SK-N-SH (cell line): ENCODE results near the gene PRKCA. TPM values are rescaled to one million over a fixed set of nuclear protein-coding genes. Genes with fewer than 3 reads are reported as not detected.

ENCODE experiments used
- CTCF ChIA-PET: fragments of 300-600, 350-600 bp; formaldehyde crosslinking; extraction: SDS; loops from one replicate; lab custom pipeline; 2021; lab: Yijun Ruan, JAX
- POLR2A ChIA-PET: fragments of 350-600 bp; sonication (Branson Sonifier 250); formaldehyde crosslinking; extraction: SDS; loops from one replicate; lab custom pipeline; 2020; ENCODE audit warnings: antibody characterized with exemption, inconsistent platforms; lab: Yijun Ruan, JAX
- DNase-seq: peaks from one replicate; pipeline ENCODE4 v3.0.0; 2012
- H2AFZ ChIP-seq: fragments of 200-600 bp; sonication (generic); 2 replicates; pipeline ENCODE4 v1.8.1; 2016; ENCODE audit warnings: antibody characterized with exemption, mild to moderate bottlenecking, low read depth
- H3F3A ChIP-seq: fragments of 200-600 bp; sonication (generic); replicated peaks from 2 replicates; pipeline ENCODE3; 2016; ENCODE audit warnings: antibody characterized with exemption, mild to moderate bottlenecking; ENCODE audit not compliant: insufficient read depth
- H3K27ac ChIP-seq, 2 experiments: fragments of 200-500 bp in 1 of 2; fragments of 200-600 bp in 1 of 2; sonication (Bioruptor generic) in 1 of 2; sonication (generic), shearing (Covaris generic) in 1 of 2; 2 replicates each; pipeline versions ENCODE4 v1.5.1 to v1.6.1; 2014 to 2016; ENCODE audit warnings: low read depth in 2 of 2, inconsistent platforms in 1 of 2, low read length in 1 of 2, mild to moderate bottlenecking in 1 of 2, mixed read lengths in 1 of 2
- H3K27me3 ChIP-seq: fragments of 200-600 bp; sonication (generic), shearing (Covaris generic); 2 replicates; pipeline ENCODE4 v1.6.1; 2016; ENCODE audit warnings: mixed run types; ENCODE audit not compliant: insufficient read depth
- H3K36me3 ChIP-seq, 2 experiments: fragments of 200-500 bp in 1 of 2; fragments of 200-600 bp in 1 of 2; sonication (Bioruptor generic) in 1 of 2; sonication (generic) in 1 of 2; replicated peaks in 1 of 2; 2 replicates each; pipeline versions ENCODE3 to v1.5.1; 2014 to 2016; ENCODE audit warnings: low read length in 1 of 2, mild to moderate bottlenecking in 1 of 2; ENCODE audit not compliant: insufficient read depth in 2 of 2, control insufficient read depth in 1 of 2
- H3K4me1 ChIP-seq, 2 experiments: fragments of 200-500 bp in 1 of 2; fragments of 200-600 bp in 1 of 2; sonication (Bioruptor generic) in 1 of 2; sonication (generic), shearing (Covaris generic) in 1 of 2; 2 replicates each; pipeline versions ENCODE4 v1.5.1 to v1.6.1; 2014 to 2016; ENCODE audit warnings: low read depth in 1 of 2, low read length in 1 of 2, mixed run types in 1 of 2; ENCODE audit not compliant: insufficient read depth in 2 of 2, control insufficient read depth in 1 of 2
- H3K4me2 ChIP-seq: fragments of 200-600 bp; sonication (generic), shearing (Covaris generic); 2 replicates; pipeline ENCODE4 v1.6.1; 2017; ENCODE audit warnings: mixed run types
- H3K4me3 ChIP-seq, 2 experiments: fragments of 200-500 bp in 1 of 2; fragments of 200-600 bp in 1 of 2; sonication (Bioruptor generic) in 1 of 2; sonication (generic), shearing (Covaris generic) in 1 of 2; 2 replicates each; pipeline versions ENCODE4 v1.5.1 to v1.8.1; 2014 to 2016; ENCODE audit warnings: low read depth in 2 of 2, inconsistent platforms in 1 of 2, low read length in 1 of 2, mild to moderate bottlenecking in 1 of 2, mixed read lengths in 1 of 2, moderate library complexity in 1 of 2
- H3K79me2 ChIP-seq: fragments of 200-600 bp; sonication (generic); 2 replicates; pipeline ENCODE4 v1.8.1; 2017; ENCODE audit warnings: mild to moderate bottlenecking; ENCODE audit not compliant: insufficient read depth
- H3K9ac ChIP-seq: fragments of 200-600 bp; sonication (generic); 2 replicates; pipeline ENCODE4 v1.6.1; 2017; ENCODE audit warnings: mixed run types
- H3K9me2 ChIP-seq: fragments of 200-600 bp; sonication (generic); 2 replicates; pipeline ENCODE4 v1.6.1; 2017; ENCODE audit warnings: mixed run types
- H3K9me3 ChIP-seq: fragments of 200-600 bp; sonication (generic); 2 replicates; pipeline ENCODE4 v1.6.1; 2017; ENCODE audit warnings: mixed run types, mild to moderate bottlenecking, moderate library complexity
- H4K20me1 ChIP-seq: fragments of 200-600 bp; sonication (generic); 2 replicates; pipeline ENCODE4 v1.6.1; 2017; ENCODE audit warnings: mild to moderate bottlenecking, mixed run types; ENCODE audit not compliant: insufficient read depth
- CHD2 ChIP-seq: fragments of 150-350 bp; IDR thresholded peaks from 2 replicates; pipeline ENCODE4 v1.6.1; 2018; ENCODE audit warnings: low read length; ENCODE audit not compliant: partially characterized antibody
- CTCF ChIP-seq: fragments of 200-600 bp; sonication (generic); IDR thresholded peaks from 2 replicates; pipeline ENCODE4 v1.6.1; 2017; ENCODE audit warnings: antibody characterized with exemption, mild to moderate bottlenecking, moderate library complexity
- EP300 ChIP-seq, 2 experiments: IDR thresholded peaks; 2 replicates each; pipeline versions ENCODE4 v1.4.0 to v1.6.1; 2012; ENCODE audit warnings: borderline replicate concordance in 1 of 2, low read depth in 1 of 2, low read length in 1 of 2
- FOXJ3 ChIP-seq: sonication (generic); formaldehyde crosslinking; IDR thresholded peaks from 2 replicates; pipeline ENCODE4 v1.5.1; 2020; ENCODE audit warnings: mild to moderate bottlenecking, missing genetic modification reagents
- GABPA ChIP-seq: IDR thresholded peaks from 2 replicates; pipeline ENCODE4 v1.4.0; 2012; ENCODE audit warnings: low read depth, mild to moderate bottlenecking
- MXI1 ChIP-seq: IDR thresholded peaks from 2 replicates; pipeline ENCODE4 v1.6.1; 2012; ENCODE audit warnings: mild to moderate bottlenecking, low read depth, low read length, improper control_type of control experiment
- PBX3 ChIP-seq: IDR thresholded peaks from 2 replicates; pipeline ENCODE4; 2012
- POLR2AphosphoS5 ChIP-seq: IDR thresholded peaks from 2 replicates; pipeline ENCODE4 v1.6.1; 2012; ENCODE audit warnings: low read depth, low read length
- RFX5 ChIP-seq: IDR thresholded peaks from 2 replicates; pipeline ENCODE4 v1.6.1; 2012; ENCODE audit warnings: mild to moderate bottlenecking, improper control_type of control experiment, low read length
- RXRA ChIP-seq: IDR thresholded peaks from 2 replicates; pipeline ENCODE4 v1.4.0; 2012; ENCODE audit warnings: low read depth, mild to moderate bottlenecking, borderline replicate concordance
- SMC3 ChIP-seq: IDR thresholded peaks from 2 replicates; pipeline ENCODE4 v1.6.1; 2012; ENCODE audit warnings: low read depth, low read length, improper control_type of control experiment
- TAF1 ChIP-seq: IDR thresholded peaks from 2 replicates; pipeline ENCODE4 v1.6.1; 2012; ENCODE audit warnings: low read depth, mild to moderate bottlenecking, low read length, moderate library complexity, borderline replicate concordance
- TCF12 ChIP-seq: IDR thresholded peaks from 2 replicates; pipeline ENCODE4 v1.4.0; 2012
- TEAD4 ChIP-seq: IDR thresholded peaks from 2 replicates; pipeline ENCODE4 v1.4.0; 2012; ENCODE audit warnings: mild to moderate bottlenecking, borderline replicate concordance; ENCODE audit not compliant: insufficient read depth
- USF1 ChIP-seq: IDR thresholded peaks from 2 replicates; pipeline ENCODE4 v1.4.0; 2012; ENCODE audit warnings: low read depth, borderline replicate concordance
- USF2 ChIP-seq: fragments of 150-350 bp; IDR thresholded peaks from 2 replicates; pipeline ENCODE4 v1.6.1; 2017; ENCODE audit warnings: antibody characterized with exemption, low read length, low read depth, borderline replicate concordance
- YY1 ChIP-seq: IDR thresholded peaks from 2 replicates; pipeline ENCODE4 v1.4.0; 2012; ENCODE audit warnings: low read depth, mild to moderate bottlenecking
- WGBS: methylation state at CpG from one replicate; pipeline ENCODE4 v1.1.6; 2017; ENCODE audit warnings: low lambda C conversion rate; 5-methylcytosine and 5-hydroxymethylcytosine counted together
- polyA plus RNA-seq, 3 experiments: library from polyadenylated mRNA; depleted of rRNA; stranded (reverse); fragments of >200 nt; gene quantifications; 2 replicates each; pipeline ENCODE4 v1.2.3, GENCODE V29; 2012
- TF ChIP-seq, protein P1 (sequence below): IDR thresholded peaks from 2 replicates; pipeline ENCODE4 v1.4.0; 2012; ENCODE audit warnings: low read depth, borderline replicate concordance

The PRKCA gene
- polyA plus RNA-seq, 1 of the 3 experiments (the other 2 are of a cell fraction) = 108 TPM

GRCh38 chr17:66630828-66631472 lies 328.5 kb downstream of the PRKCA start:
- ChIA-PET CTCF (interaction anchor here (0.6 to 8.8 kb wide), 6 partner anchors 10 to 431 kb away, joined by 3 to 90 read pairs (median 20); no protein-coding TSS in a partner anchor), POLR2A (no interaction called here)
- no peak for DNase-seq
- H3K27ac ChIP-seq = no peak overlapping the region
- no peaks in the 10 kb centered on the region for H3K9me2 ChIP-seq
- TF ChIP-seq TEAD4 (no peak), RFX5 (no peak), MXI1 (no peak), CHD2 (no peak), GABPA (no peak), FOXJ3 (CRISPR knock-in tag) (no peak), CTCF (no peak), USF2 (no peak), TAF1 (no peak), SMC3 (no peak), PBX3 (no peak), YY1 (no peak), TCF12 (no peak), POLR2AphosphoS5 (no peak), USF1 (no peak), RXRA (no peak), EP300 (IDR thresholded peaks at IDR 0.05; ENCODE audit: borderline replicate concordance in 1 of 2, low read depth in 1 of 2, low read length in 1 of 2) (no peak)
- TF ChIP-seq, protein P1, sequence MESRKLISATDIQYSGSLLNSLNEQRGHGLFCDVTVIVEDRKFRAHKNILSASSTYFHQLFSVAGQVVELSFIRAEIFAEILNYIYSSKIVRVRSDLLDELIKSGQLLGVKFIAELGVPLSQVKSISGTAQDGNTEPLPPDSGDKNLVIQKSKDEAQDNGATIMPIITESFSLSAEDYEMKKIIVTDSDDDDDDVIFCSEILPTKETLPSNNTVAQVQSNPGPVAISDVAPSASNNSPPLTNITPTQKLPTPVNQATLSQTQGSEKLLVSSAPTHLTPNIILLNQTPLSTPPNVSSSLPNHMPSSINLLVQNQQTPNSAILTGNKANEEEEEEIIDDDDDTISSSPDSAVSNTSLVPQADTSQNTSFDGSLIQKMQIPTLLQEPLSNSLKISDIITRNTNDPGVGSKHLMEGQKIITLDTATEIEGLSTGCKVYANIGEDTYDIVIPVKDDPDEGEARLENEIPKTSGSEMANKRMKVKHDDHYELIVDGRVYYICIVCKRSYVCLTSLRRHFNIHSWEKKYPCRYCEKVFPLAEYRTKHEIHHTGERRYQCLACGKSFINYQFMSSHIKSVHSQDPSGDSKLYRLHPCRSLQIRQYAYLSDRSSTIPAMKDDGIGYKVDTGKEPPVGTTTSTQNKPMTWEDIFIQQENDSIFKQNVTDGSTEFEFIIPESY = no peak
- TF ChIP-seq, all 33 proteins: peak for 0
- peaks cover 88% of the 10 kb centered on the region for H3K79me2 ChIP-seq
- peaks cover 0 to 4% of the 10 kb centered on the region in 2 experiments for H3K36me3 ChIP-seq
- peaks cover 82% of the 10 kb centered on the region for H4K20me1 ChIP-seq
- H2AFZ ChIP-seq = no peak overlapping the region
- no peak overlapping the region for H3K9ac ChIP-seq
- WGBS = 97% methylated on average over 3 of the region's 3 CpGs
- H3F3A ChIP-seq = peaks cover 13% of the 10 kb centered on the region
- H3K4me1 ChIP-seq = peaks cover 6 to 23% of the 10 kb centered on the region in 2 experiments
- no peaks in the 10 kb centered on the region for H3K9me3 ChIP-seq
- H3K4me3 ChIP-seq = no peak overlapping the region
- H3K4me2 ChIP-seq = no peak overlapping the region
- H3K27me3 ChIP-seq = no peaks in the 10 kb centered on the region
